ENCODE measurements around the gene ZC3H8. TPM values are rescaled to one million over a fixed set of nuclear protein-coding genes. Genes with fewer than 3 reads are reported as not detected.
A peak's percentile ranks its signal among the peaks of the same experiment; 100 is the strongest.
"Not testable (repeated sequence)": the region's sequence is repeated elsewhere in the genome, so short reads cannot be mapped to it uniquely, and the experiment has no call there.

ZC3H8 gene
- 10.6 TPM for total RNA-seq
- long read RNA-seq, transcript ZC3H8-201 (9 exons, 1,601 nt) = major isoform, 9 of 9 reads
- long read RNA-seq, partial matches to known transcripts = 0 of 9 reads
- long read RNA-seq, other reads (novel, unspliced or antisense) = 0 of 9 reads

DNA sequence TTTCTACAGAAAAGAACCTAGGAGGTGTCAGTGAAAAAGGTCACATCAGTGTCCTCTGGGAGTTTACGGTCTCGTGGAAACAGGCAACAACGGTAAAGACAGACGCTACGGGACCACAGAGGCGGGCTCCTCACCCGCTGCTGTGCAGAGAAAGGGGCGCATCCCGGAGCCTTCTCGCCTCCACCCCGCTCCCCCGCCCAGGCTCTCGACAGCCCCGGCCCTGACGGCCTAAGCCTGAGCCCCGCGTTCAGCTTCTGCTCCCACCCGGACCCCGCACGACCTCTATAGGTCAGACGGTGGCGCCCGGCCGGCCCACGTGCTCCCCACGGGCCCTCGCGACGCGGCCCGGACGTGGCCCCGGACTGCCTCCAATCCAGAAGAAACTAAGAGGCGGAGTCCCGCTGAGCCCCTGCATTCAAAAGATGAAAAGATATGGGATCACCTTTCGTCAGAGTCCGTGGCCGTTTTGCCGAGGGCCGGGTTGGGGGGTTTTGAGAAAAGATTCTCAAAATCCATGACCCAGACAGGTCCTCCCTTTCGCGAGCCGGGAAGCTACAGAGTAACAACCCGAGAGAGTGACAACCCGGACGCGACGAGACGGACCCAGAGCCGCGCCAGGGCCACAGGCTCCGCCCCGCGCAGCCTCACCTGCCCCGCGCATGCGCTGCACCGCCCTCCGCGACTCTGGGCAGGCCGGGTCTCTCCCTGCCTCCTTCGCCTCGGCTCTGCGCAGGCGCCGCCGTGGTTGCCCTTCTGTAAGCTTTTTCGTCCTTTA lies at the start of gene ZC3H8:
ZC3H8 (minus strand) TSS at position 577 of the 775 bp plus-strand sequence; CDS start at position 516, 61 bp downstream.
- intact Hi-C loops (cut with DNase I) = loop anchor here (2.0 to 10.0 kb wide), 4 partner anchors 20 to 330 kb away; partner anchors contain the start of genes CHCHD5, TMEM87B and ZC3H6
- DNase-seq (ENCODE audit: missing footprints) = peak; percentile 98
- ATAC-seq = peak; percentile 100

DNA sequence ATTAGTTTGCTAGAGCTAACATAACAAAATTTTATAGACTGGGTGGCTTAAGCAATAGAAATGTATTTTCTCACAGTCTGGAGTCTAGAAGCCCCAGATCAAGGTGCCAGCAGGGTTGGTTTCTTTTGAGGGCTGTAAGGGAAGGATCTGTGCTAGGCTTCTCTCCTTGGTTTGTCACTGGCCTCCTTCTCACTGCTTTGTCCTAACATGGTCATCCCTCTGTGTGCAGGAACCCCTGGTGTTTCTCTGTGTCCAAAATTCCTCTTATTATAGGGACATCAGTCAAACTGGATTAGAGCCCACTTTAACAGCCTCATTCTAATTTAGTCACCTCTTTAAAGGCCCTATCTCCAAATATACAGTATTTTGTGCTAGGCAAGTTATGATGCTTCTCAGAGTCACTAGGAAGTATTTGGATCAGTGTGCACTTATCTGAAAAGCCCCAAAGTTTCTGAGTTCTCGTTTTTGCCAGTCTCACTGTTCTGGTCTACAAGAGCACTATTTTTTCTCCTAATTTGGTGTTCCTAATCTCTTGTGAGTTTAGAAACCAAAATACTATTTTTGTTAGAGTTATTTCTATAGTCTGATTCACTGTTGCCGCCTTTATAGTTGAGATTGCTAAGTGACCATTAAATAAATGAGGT lies 49.6 kb upstream of the ZC3H8 start:
- no peak for ATAC-seq
- intact Hi-C loops (cut with DNase I) = no loop called here
- no peak for DNase-seq (ENCODE audit: missing footprints)

DNA sequence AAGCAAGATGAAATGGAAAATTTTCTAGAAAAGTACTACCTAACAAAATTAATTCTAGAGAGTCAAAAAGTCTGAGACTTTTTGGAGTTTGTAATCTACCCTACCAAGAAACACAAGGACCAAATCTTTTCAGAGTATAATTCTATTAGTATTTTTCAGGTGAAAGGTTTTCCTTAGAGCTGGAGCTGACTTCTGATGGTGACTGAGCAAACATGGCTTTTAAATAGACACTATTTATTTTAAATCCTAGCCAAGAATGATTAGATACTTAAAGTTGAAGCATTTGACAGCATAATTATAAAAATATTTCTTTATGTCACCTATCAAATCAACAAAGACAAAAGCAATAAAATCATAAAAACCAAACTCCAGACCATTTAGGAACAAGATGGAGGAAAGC lies 47.1 kb upstream of the ZC3H8 start:
- ATAC-seq (no peak), DNase-seq (ENCODE audit: missing footprints) (no peak)
- intact Hi-C loops (cut with DNase I) = no loop called here

DNA sequence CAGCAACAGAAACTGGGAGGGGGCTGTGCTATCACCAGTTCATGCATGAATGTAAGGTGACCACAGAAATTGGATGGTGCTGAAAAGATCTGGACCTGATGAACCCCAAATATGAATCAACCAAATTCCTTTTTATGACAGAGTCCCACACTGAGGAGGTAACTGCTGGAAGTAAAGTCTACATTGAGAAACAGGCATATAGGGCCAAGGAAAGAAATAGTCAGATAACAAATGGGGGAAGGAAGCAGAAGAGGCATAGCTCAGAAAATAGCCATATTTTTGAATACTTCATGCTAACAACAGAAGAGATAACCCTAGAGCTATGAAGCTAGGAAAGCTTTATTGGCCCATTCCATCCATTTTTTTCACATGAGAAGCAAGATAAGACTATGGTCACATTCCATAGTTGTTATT lies 46.3 kb upstream of the ZC3H8 start:
- ATAC-seq = no peak
- intact Hi-C loops (cut with DNase I) = no loop called here
- no peak for DNase-seq (ENCODE audit: missing footprints)

DNA sequence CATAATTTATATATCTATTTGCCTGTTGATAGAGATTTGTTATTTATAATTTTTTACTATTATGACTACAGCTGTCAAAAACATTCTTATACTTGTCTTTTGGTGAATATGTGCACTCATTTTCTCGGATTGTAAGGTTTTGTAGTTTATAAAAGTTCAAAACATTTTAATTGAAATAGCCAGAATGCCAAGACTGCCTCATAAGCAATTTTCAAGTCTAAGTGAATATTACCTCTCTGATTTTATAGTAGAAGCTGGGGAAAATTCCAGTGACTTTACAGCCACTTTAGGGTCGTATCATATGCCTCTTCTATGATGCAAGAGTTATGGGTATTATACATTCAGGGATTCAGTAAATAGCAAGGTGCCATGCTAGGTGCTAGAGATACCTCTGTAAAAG lies 41.6 kb upstream of the ZC3H8 start:
- ATAC-seq (no peak), DNase-seq (ENCODE audit: missing footprints) (no peak)
- intact Hi-C loops (cut with DNase I) = no loop called here

DNA sequence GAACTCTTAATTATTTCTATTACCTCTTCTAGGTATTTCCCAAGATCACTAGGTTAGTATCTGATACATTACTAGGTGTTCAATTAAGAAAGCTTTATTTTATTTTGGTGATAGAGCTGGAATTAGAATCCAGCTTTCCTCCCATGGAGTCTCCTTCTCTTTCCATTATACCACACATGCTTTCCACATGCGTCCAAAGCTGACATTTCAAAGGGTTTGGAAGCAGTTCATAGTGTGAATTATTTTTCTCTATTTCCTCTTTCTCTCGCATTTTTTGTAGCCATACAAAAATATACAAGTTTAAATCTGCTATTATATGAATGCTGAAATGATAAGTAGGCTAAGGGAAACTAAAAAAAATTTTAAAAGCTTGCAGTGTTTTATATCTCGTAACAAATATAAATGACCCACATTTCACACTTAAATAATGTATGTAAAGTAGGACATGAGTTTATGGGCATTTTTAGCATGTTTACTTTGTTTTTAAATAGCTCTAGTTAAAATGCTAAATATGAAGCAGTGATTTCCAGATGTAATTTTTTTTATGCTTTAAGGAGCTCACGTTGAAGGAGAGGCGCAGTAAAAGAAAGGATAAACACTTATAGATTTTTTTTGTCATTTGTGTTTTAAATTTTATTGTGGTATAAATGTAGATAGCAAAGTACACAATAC lies 40.7 kb upstream of the ZC3H8 start:
- ATAC-seq = no peak
- intact Hi-C loops (cut with DNase I) = no loop called here
- DNase-seq (ENCODE audit: missing footprints) = no peak

DNA sequence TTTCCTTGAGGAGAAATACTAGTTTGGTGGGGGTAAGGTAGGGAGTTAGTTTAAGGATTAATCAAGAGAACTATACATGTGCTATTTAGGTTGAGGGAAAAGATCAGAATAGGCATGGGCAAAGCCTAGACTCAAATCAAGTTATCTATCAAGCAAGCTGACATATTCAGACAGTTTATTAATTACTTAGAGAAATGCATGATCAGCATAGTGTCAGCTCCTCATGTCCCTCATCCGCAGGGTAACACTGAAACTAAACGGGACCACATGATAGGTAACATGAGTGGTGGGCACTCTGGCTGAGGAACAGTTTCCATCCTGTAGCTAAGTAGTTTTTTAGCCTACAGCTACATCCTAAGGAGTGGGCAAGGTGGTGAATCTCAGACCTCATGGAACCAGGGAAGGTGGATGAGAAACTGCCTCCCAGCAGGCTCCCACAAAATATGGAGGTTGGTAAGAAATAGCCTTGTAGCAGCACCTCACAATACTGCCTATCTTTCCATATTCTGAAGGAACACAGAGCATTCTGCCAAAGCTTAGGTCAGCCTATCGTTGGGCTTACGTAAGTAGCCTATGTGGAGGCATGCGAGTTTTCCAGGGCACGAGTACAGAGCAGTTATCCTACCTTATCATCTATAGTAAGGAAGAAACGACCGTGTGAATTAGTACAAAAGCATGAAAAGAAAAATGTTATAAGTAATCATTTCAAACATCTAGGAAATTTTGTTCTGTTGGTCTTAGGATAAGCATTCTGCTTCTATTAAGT lies 39.0 kb upstream of the ZC3H8 start:
- no peak for ATAC-seq
- intact Hi-C loops (cut with DNase I) = no loop called here
- no peak for DNase-seq (ENCODE audit: missing footprints)

DNA sequence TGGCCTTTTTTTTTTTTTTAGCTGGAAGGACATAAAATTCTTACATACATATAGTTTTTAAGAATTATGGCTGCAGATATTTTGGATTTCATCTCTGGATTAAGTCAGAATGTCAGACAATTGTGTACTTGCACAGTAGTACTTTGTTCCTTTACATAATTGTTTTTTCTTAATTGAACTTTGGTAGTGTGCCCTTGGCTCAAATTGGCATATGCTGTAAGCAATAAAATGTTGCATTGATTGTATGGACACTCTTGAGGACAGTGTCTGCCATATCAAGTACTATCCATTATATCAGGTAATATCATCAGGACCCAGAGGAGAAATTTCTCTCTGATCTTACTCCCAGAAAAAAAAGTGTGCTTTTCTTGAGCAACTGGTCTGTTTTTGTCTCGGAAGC lies 35.8 kb upstream of the ZC3H8 start:
- ATAC-seq (no peak), DNase-seq (ENCODE audit: missing footprints) (no peak)
- intact Hi-C loops (cut with DNase I) = no loop called here

DNA sequence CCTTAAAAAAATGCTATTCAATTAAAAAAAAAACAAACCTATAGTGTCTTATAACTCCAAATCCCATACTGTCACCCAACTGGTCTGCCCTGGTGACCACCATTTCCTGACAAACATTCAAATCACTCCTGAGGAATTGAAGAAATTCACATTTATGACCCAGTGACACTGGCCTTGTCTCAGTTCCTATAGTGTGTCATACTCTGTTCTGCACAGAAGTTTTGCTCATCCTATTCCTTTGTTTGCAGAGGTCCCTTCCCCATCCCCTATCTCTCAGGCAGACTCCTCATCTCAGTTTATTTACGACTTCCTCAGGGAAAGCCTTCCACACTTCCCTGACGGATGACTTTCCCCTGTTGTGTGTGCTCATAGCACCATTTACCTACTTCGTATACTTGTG lies 35.2 kb upstream of the ZC3H8 start:
- DNase-seq (ENCODE audit: missing footprints) = no peak
- intact Hi-C loops (cut with DNase I) = no loop called here
- ATAC-seq = no peak

DNA sequence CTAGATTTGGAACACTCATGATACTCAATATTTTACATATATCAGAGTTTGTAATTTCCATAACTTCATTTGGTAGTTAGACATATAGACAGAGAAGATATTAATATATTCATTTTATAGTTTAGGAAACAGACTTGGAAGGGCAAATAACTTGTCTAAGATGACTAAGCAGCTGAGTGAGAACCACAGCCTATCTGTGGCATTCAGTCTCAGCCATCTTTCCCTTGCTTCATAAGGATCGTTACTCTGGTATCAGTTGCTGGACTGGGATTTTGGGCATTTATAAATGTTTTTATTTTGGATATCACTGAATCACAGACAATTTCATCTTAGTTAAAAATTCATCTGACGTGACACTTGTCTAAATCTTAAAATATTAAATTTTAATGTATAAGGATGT lies 28.7 kb upstream of the ZC3H8 start:
- intact Hi-C loops (cut with DNase I); DNase-seq (ENCODE audit: missing footprints); ATAC-seq: not testable (repeated sequence)

DNA sequence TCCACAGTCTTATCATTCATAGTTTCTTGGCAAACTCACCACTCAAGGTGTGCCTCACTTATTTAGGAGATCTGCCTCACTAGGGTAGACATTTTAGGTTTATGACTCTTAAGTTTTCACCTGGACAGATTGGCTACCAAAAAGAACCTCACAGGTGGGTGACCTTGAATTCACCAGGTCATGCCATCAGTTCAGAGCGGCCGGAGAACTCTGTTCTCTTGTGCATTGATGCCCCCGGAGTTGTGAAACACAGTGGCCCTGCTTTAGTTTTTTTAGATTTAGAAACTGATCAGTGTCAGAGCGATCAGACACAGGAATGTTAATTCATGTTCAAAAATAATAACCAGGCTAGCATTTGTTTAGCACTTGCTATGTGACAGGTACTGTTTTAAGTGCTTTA lies 27.2 kb upstream of the ZC3H8 start:
- DNase-seq (ENCODE audit: missing footprints); intact Hi-C loops (cut with DNase I); ATAC-seq: not testable (repeated sequence)

DNA sequence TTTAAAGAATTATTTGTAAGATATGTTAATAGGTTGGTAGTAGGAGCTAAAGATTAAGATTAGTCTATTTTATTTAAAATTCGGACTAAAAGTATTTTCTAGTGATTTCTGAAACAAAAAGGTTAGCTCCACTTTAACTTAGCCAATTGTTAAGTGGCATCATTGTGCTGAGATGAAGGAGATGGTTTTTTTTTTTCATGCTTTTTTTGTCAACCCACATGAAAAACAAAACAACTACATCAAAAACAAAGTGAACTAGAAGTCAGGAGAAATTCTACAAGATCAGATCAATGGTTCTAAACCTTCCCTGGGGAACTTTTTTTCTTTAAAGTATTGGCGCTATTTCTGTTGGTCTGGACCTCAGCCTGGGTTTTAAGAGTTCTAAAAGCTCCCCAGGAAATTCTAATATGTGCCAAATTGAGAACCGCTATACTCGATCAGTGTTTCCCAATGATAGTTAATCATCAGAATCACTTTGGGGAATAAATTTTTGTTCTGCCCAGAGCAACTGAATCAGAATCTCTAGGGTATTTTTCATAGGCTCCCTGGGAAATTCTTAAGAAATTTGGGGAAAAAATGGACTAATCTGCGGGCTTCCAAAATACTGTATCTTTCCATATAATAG lies 22.9 kb upstream of the ZC3H8 start:
- DNase-seq (ENCODE audit: missing footprints) (no peak), ATAC-seq (no peak)
- intact Hi-C loops (cut with DNase I) = no loop called here

DNA sequence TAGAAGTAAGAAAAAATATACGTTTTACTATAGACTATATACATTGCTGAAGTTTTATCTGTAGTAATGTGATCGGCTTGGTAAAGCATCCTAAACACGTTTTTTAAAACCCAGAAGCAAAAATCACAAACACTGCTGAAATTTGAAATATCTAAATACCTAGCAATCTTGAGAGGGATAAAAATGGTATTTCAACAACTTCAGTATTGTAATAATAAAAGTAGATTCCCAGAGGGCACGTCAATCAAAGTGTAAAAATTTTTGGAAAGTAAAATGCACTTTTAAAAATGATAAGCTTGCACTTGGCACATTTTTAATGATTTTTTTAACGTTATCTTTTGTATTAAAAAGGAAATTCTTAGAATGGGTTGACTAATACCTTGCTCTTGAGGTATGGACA lies 22.1 kb upstream of the ZC3H8 start:
- ATAC-seq (no peak), DNase-seq (ENCODE audit: missing footprints) (no peak)
- intact Hi-C loops (cut with DNase I) = no loop called here

DNA sequence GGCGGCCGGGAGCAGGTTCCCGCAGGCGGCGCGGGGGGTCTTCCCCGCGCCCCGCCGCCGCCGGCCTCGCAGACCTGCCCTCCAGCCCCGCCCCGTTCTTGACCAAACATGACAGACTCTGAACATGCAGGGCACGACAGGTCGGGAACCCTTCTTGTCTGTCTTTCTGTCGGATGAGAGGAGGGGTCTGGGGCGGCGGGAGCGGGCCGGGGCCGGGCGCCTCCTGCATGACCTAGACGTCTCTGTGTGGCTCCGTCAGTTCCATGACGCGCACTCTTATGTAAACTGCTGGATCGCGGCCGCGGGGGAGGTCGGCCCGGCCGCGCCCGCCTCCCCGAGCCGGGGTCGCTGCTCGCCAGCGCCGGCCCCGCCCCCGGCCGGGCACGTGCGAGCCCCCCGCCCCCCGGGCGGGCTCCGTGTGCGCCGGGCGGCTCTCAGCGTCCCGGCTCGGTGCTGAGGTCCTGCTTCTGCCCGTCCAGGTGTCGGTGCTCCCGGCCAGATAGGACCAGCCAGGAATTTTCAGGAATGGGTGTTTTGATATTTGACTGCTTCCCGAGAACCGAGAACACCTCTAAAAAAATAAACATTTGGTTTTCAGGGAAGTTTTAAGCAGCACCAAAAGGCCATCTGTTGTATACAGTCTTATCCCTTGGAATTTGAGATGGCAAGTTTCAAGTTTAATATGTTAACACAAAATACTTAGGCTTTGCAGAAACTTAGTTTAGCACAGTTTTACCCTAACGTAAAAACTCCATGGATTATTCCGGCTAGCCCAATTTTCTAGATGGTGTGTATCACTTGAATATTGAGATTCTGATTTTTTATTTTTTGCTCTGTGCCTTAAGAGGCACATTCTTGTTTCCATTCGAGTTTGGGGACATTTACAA lies 21.3 kb upstream of the ZC3H8 start:
- DNase-seq (ENCODE audit: missing footprints) = peak; percentile 93
- intact Hi-C loops (cut with DNase I) = loop anchor here (1.0 to 2.0 kb wide), 2 partner anchors 21 to 221 kb away; partner anchors contain the start of genes TMEM87B and ZC3H8
- peak; percentile 89 for ATAC-seq

DNA sequence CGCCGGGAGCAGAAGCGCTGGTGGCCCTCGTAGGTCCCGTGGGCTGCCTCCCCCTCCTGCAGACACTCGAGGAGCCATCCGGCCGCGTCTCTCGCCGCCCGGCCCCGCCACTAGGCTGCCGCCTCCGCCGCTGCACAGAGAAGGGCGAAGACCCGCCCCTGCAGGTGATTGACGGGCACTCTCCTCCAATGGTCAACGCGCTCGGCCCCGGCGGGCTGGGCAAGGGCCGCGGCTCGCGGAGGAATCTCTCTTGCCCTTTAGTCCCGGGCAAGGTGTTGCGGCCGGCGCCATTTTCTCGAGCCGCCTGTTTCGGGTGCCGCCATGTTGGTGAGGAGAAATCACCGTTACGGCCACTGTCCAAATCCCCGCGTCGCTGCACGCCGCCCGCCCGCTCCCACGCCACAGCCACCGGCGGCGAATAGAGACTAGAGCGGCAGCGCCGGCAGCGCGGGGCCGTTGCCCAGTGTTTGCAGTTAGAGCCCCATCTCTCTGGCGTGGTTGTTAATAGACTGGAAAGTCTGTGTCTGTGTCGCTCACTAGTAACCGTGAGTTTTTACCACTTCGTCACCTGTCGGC lies 20.6 kb upstream of the ZC3H8 start, which contains the start of gene ZC3H6:
ZC3H6 (plus strand) TSS at position 287 of the 576 bp plus-strand sequence. CDS start 398 bp downstream, outside the sequence.
- intact Hi-C loops (cut with DNase I) = loop anchor here (1.0 to 2.0 kb wide), 2 partner anchors 21 to 220 kb away; partner anchors contain the start of genes TMEM87B and ZC3H8
- peak; percentile 99 for DNase-seq (ENCODE audit: missing footprints)
- ATAC-seq = peak; percentile 99

DNA sequence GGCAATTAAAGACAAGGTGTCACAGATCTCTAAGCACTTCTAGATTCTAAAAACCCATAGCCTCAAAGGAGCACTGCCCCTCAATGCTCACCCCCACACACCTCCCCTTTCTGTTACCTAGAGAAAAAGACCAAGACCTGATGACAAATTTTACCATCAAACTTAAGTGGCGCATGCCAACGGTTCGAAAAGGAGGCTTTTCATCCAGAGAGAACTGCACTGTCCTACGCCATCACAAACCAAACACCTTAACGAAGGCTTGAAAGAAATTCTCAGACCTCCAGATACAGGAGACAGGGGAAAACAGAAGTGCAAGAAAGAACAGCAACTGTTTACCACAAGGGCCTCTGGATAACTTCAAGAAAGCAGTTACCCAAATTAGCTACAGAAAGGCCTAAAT lies 18.5 kb upstream of the ZC3H8 start:
- intact Hi-C loops (cut with DNase I) = no loop called here
- DNase-seq (ENCODE audit: missing footprints) = no peak
- no peak for ATAC-seq

DNA sequence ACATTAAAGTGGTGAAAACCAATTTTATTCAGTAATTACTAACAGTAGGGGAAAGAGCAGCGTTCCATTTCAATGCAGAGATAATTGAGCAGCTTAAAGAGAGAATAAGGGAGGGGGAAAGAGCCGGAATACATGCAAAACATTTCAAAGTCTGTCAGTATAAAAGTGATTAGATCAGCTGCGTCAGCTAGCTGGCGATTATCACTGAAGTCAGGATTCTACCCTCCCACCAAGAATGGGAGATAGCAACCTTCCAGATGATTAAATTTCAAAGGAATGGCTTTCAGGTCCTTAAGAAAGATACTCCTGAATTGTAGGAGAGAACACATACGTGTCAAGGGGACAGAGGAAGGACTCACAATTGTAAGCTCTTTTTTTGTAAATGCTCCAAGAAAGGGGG lies 17.8 kb upstream of the ZC3H8 start:
- DNase-seq (ENCODE audit: missing footprints) = no peak
- intact Hi-C loops (cut with DNase I) = no loop called here

More for the DNA sequence above, 17.8 kb upstream of the ZC3H8 start:
- ATAC-seq = no peak
